Measurements from ENCODE around the gene ZNF766.
A peak's percentile ranks its signal among the peaks of the same experiment; 100 is the strongest.
"Not testable (repeated sequence)": the region's sequence is repeated elsewhere in the genome, so short reads cannot be mapped to it uniquely, and the experiment has no call there.

The ZNF766 gene

GRCh38 chr19:52269338-52270261 lies at the start of gene ZNF766:
ZNF766 (plus strand) TSS chr19:52269587; CDS start chr19:52269614, 27 bp downstream.
- peak; percentile 98 for DNase-seq

- no peak for DNase-seq
Measured at GRCh38 chr19:52219611-52220010, 49.8 kb upstream of the ZNF766 start.

GRCh38 chr19:52221031-52221430 lies 48.4 kb upstream of the ZNF766 start:
- DNase-seq, result no peak

GRCh38 chr19:52221831-52222375 lies 47.5 kb upstream of the ZNF766 start:
- no peak for DNase-seq

- no peak for DNase-seq
Measured at GRCh38 chr19:52224211-52224610, 45.2 kb upstream of the ZNF766 start.

- no peak for DNase-seq
Measured at GRCh38 chr19:52226652-52227051, 42.7 kb upstream of the ZNF766 start.

- no peak for DNase-seq
Measured at GRCh38 chr19:52227196-52227940, 42.0 kb upstream of the ZNF766 start.

GRCh38 chr19:52227980-52228379 lies 41.4 kb upstream of the ZNF766 start:
- no peak for DNase-seq

- DNase-seq, result no peak
Measured at GRCh38 chr19:52229524-52229923, 39.9 kb upstream of the ZNF766 start.

- DNase-seq, result no peak
Measured at GRCh38 chr19:52230685-52231084, 38.7 kb upstream of the ZNF766 start.

- no peak for DNase-seq
Measured at GRCh38 chr19:52231154-52231910, 38.1 kb upstream of the ZNF766 start.

GRCh38 chr19:52234406-52234805 lies 35.0 kb upstream of the ZNF766 start:
- no peak for DNase-seq

- DNase-seq, result no peak
Measured at GRCh38 chr19:52237197-52237596, 32.2 kb upstream of the ZNF766 start.

- DNase-seq, result peak; percentile 47
Measured at GRCh38 chr19:52237771-52238400, 31.5 kb upstream of the ZNF766 start.

GRCh38 chr19:52244021-52244420 lies 25.4 kb upstream of the ZNF766 start:
- DNase-seq, result no peak

- peak; percentile 60 for DNase-seq
Measured at GRCh38 chr19:52248241-52248640, 21.1 kb upstream of the ZNF766 start.

GRCh38 chr19:52258426-52258825 lies 11.0 kb upstream of the ZNF766 start:
- no peak for DNase-seq

- not testable (repeated sequence) for DNase-seq
Measured at GRCh38 chr19:52265556-52265955, 3.8 kb upstream of the ZNF766 start.

GRCh38 chr19:52270266-52270885 lies 989 bp downstream of the ZNF766 start:
- DNase-seq, result no peak

- no peak for DNase-seq
Measured at GRCh38 chr19:52273301-52273700, 3.9 kb downstream of the ZNF766 start.

- DNase-seq, result no peak
Measured at GRCh38 chr19:52274191-52274590, 4.8 kb downstream of the ZNF766 start.

- no peak for DNase-seq
Measured at GRCh38 chr19:52275988-52276387, 6.6 kb downstream of the ZNF766 start.

All from stimulated activated CD4-positive, alpha-beta T cell treated with anti-CD3 and anti-CD28 coated beads, Interleukin-12 subunit alpha, Interleukin-12 subunit beta, amount 100 ng/mL, for 4 hours (primary cell).